HepG2 (cell line): Measurements from ENCODE around the gene ZNF655.

Experiments
- CTCF ChIP-seq: sonication (generic); formaldehyde crosslinking; IDR thresholded peaks from 2 replicates; pipeline ENCODE4 v1.5.0; 2020; ENCODE audit warnings: mild to moderate bottlenecking, missing genetic modification reagents, moderate library complexity
- IRF2 ChIP-seq: IDR thresholded peaks from 2 replicates; pipeline ENCODE4 v1.6.1; 2018; ENCODE audit warnings: missing genetic modification reagents, missing compliant biosample characterization
- MED8 ChIP-seq: sonication (generic); formaldehyde crosslinking; IDR thresholded peaks from 2 replicates; pipeline ENCODE4 v1.8.1; 2023; ENCODE audit warnings: mild to moderate bottlenecking, missing genetic modification reagents; ENCODE audit not compliant: insufficient replicate concordance
- YEATS4 ChIP-seq: sonication (generic); formaldehyde crosslinking; IDR thresholded peaks from 2 replicates; pipeline ENCODE4 v1.4.0; 2020; ENCODE audit warnings: missing genetic modification reagents, borderline replicate concordance
- ZMYM4 ChIP-seq: sonication (generic); formaldehyde crosslinking; IDR thresholded peaks from 2 replicates; pipeline ENCODE4 v1.8.1; 2023; ENCODE audit warnings: mild to moderate bottlenecking, missing genetic modification reagents
- ZNF274 ChIP-seq: sonication (generic); formaldehyde crosslinking; IDR thresholded peaks from 2 replicates; pipeline ENCODE4 v1.5.1; 2020; ENCODE audit warnings: mild to moderate bottlenecking, missing genetic modification reagents
- TF ChIP-seq, protein P1 (sequence below), 2 experiments: IDR thresholded peaks; 2 replicates each; pipeline ENCODE4 v1.6.1; 2011 to 2012; ENCODE audit warnings: low read length in 2 of 2, borderline replicate concordance in 1 of 2, low read depth in 1 of 2, mild to moderate bottlenecking in 1 of 2, moderate library complexity in 1 of 2
- TF ChIP-seq, protein P2 (sequence below): sonication (generic); formaldehyde crosslinking; IDR thresholded peaks from 2 replicates; pipeline ENCODE4 v1.5.1; 2020; ENCODE audit warnings: mild to moderate bottlenecking, missing genetic modification reagents, borderline replicate concordance

DNA sequence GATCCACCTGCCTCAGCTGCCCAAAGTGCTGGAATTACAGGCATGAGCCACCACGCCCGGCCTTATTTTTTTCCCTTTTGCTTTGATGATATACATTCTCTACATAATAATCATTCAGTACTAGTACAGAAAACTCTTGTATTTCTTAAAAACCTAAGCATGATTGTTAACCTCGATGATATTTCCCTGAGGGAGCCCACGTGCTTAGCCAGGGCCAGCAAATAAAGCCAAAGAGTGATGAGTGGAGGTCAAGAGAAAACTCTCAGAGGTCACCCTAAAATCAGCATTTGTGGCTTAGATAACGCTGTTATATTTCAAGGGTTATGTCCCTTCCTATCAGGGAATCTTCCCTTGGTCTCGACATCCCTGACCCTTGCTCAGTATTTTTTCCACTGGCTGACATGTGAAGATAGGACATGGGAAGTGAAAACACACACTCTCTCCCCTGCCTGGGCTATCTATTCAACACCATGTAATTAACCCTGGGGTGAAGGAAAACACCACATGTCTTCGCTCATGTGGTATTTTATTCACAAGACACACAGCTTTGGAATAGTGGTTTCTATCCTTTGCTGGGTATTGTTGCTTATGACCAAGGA lies 19.1 kb upstream of the ZNF655 start:
- TF ChIP-seq ZMYM4 (CRISPR knock-in tag) (no peak), YEATS4 (CRISPR knock-in tag) (no peak), ZNF274 (CRISPR knock-in tag) (no peak), MED8 (CRISPR knock-in tag) (no peak), IRF2 (CRISPR knock-in tag) (no peak), CTCF (CRISPR knock-in tag) (no peak)
- TF ChIP-seq, protein P1, sequence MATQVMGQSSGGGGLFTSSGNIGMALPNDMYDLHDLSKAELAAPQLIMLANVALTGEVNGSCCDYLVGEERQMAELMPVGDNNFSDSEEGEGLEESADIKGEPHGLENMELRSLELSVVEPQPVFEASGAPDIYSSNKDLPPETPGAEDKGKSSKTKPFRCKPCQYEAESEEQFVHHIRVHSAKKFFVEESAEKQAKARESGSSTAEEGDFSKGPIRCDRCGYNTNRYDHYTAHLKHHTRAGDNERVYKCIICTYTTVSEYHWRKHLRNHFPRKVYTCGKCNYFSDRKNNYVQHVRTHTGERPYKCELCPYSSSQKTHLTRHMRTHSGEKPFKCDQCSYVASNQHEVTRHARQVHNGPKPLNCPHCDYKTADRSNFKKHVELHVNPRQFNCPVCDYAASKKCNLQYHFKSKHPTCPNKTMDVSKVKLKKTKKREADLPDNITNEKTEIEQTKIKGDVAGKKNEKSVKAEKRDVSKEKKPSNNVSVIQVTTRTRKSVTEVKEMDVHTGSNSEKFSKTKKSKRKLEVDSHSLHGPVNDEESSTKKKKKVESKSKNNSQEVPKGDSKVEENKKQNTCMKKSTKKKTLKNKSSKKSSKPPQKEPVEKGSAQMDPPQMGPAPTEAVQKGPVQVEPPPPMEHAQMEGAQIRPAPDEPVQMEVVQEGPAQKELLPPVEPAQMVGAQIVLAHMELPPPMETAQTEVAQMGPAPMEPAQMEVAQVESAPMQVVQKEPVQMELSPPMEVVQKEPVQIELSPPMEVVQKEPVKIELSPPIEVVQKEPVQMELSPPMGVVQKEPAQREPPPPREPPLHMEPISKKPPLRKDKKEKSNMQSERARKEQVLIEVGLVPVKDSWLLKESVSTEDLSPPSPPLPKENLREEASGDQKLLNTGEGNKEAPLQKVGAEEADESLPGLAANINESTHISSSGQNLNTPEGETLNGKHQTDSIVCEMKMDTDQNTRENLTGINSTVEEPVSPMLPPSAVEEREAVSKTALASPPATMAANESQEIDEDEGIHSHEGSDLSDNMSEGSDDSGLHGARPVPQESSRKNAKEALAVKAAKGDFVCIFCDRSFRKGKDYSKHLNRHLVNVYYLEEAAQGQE (IDR thresholded peaks at IDR 0.05; ENCODE audit: borderline replicate concordance in 1 of 2, low read depth in 1 of 2, low read length in 2 of 2), result no peak
- TF ChIP-seq, protein P2, sequence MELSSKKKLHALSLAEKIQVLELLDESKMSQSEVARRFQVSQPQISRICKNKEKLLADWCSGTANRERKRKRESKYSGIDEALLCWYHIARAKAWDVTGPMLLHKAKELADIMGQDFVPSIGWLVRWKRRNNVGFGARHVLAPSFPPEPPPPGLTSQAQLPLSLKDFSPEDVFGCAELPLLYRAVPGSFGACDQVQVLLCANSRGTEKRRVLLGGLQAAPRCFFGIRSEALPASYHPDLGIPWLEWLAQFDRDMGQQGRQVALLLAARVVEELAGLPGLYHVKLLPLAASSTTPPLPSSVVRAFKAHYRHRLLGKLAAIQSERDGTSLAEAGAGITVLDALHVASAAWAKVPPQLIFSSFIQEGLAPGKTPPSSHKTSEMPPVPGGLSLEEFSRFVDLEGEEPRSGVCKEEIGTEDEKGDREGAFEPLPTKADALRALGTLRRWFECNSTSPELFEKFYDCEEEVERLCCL (CRISPR knock-in tag), result no peak
